Trophoblast cell (in vitro differentiated cells and primary cell): ENCODE measurements around the gene CYP3A5.
"Not testable (repeated sequence)": the region's sequence is repeated elsewhere in the genome, so short reads cannot be mapped to it uniquely, and the experiment has no call there.

ENCODE experiments used
- DNase-seq, 2 donors: peaks; one replicate each; pipeline ENCODE4 v3.0.0-alpha.2; 2016
- H2AFZ ChIP-seq: 2 replicates; pipeline ENCODE4 v1.6.1; 2013; ENCODE audit warnings: low read length, moderate library complexity, mild to moderate bottlenecking; ENCODE audit not compliant: insufficient read depth, poor library complexity
- H2AK5ac ChIP-seq: 2 replicates; pipeline ENCODE4 v1.6.1; 2013; ENCODE audit warnings: mild to moderate bottlenecking, low read length
- H2BK120ac ChIP-seq: 2 replicates; pipeline ENCODE4 v1.6.1; 2013; ENCODE audit warnings: low read length, mild to moderate bottlenecking, moderate library complexity; ENCODE audit not compliant: insufficient read depth, poor library complexity
- H2BK12ac ChIP-seq: 2 replicates; pipeline ENCODE4 v1.6.1; 2013; ENCODE audit warnings: mild to moderate bottlenecking, low read length, moderate library complexity
- H2BK5ac ChIP-seq: 2 replicates; pipeline ENCODE4 v1.6.1; 2013; ENCODE audit warnings: low read length, low read depth, moderate library complexity, mild to moderate bottlenecking; ENCODE audit not compliant: poor library complexity
- H3K14ac ChIP-seq: 2 replicates; pipeline ENCODE4 v1.6.1; 2013; ENCODE audit warnings: mild to moderate bottlenecking, low read length
- H3K18ac ChIP-seq: 2 replicates; pipeline ENCODE4 v1.6.1; 2013; ENCODE audit warnings: mild to moderate bottlenecking, low read length
- H3K23ac ChIP-seq: 2 replicates; pipeline ENCODE4 v1.6.1; 2013; ENCODE audit warnings: low read length
- H3K27ac ChIP-seq: 2 replicates; pipeline ENCODE4 v1.5.1; 2013; ENCODE audit warnings: low read depth, mild to moderate bottlenecking, inconsistent platforms, low read length, moderate library complexity
- H3K27me3 ChIP-seq: 2 replicates; pipeline ENCODE4 v1.6.1; 2013; ENCODE audit warnings: inconsistent platforms, mild to moderate bottlenecking, low read length, moderate library complexity; ENCODE audit not compliant: insufficient read depth
- H3K36me3 ChIP-seq, 2 experiments: 1 replicate in 1 of 2; 2 replicates in 1 of 2; pipeline ENCODE4 v1.6.1; 2013; ENCODE audit warnings: low read length in 2 of 2, mild to moderate bottlenecking in 2 of 2, moderate library complexity in 1 of 2; ENCODE audit not compliant: insufficient read depth in 2 of 2, control insufficient read depth in 1 of 2
- H3K4ac ChIP-seq: 2 replicates; pipeline ENCODE4 v1.6.1; 2013; ENCODE audit warnings: low read depth, mild to moderate bottlenecking, low read length, moderate library complexity
- H3K4me1 ChIP-seq, 2 experiments: 1 replicate in 1 of 2; 2 replicates in 1 of 2; pipeline ENCODE4 v1.6.1; 2013; ENCODE audit warnings: low read length in 2 of 2, mild to moderate bottlenecking in 2 of 2, moderate library complexity in 1 of 2; ENCODE audit not compliant: insufficient read depth in 2 of 2, control insufficient read depth in 1 of 2
- H3K4me2 ChIP-seq: 2 replicates; pipeline ENCODE4 v1.6.1; 2013; ENCODE audit warnings: inconsistent platforms, mild to moderate bottlenecking, low read length, moderate library complexity
- H3K4me3 ChIP-seq: 2 replicates; pipeline ENCODE4 v1.5.1; 2013; ENCODE audit warnings: mild to moderate bottlenecking, low read depth, low read length, inconsistent platforms
- H3K79me1 ChIP-seq: one replicate; pipeline ENCODE4 v1.6.1; 2013; ENCODE audit warnings: low read length
- H3K79me2 ChIP-seq: 2 replicates; pipeline ENCODE4 v1.6.1; 2013; ENCODE audit warnings: low read length, mild to moderate bottlenecking; ENCODE audit not compliant: control insufficient read depth, insufficient read depth, poor library complexity
- H3K9ac ChIP-seq: 2 replicates; pipeline ENCODE4 v1.6.1; 2013; ENCODE audit warnings: mild to moderate bottlenecking, low read length
- H3K9me3 ChIP-seq: 2 replicates; pipeline ENCODE4 v1.6.1; 2013; ENCODE audit warnings: low read depth, mild to moderate bottlenecking, control low read depth, inconsistent platforms, low read length; ENCODE audit not compliant: insufficient read depth
- H4K12ac ChIP-seq: 2 replicates; pipeline ENCODE4 v1.6.1; 2013; ENCODE audit warnings: low read depth, mild to moderate bottlenecking, low read length, moderate library complexity
- H4K8ac ChIP-seq: 2 replicates; pipeline ENCODE4 v1.6.1; 2013; ENCODE audit warnings: low read depth, mild to moderate bottlenecking, low read length, moderate library complexity
- H4K91ac ChIP-seq: one replicate; pipeline ENCODE4 v1.6.1; 2013; ENCODE audit warnings: low read depth, mild to moderate bottlenecking, low read length, moderate library complexity
- WGBS: extraction: QIAGEN DNeasy Blood & Tissue Kit; methylation state at CpG from one replicate; pipeline ENCODE4 v1.1.7; 2013; ENCODE audit warnings: missing lambda C conversion rate; ENCODE audit not compliant: insufficient read length, insufficient coverage; ENCODE audit errors: extremely low coverage; 5-methylcytosine and 5-hydroxymethylcytosine counted together

CYP3A5 gene

GRCh38 chr7:99653754-99654153, 26.0 kb downstream of the CYP3A5 start:
- Histone ChIP-seq H3K4me3 (no peak overlapping the region), H3K36me3 (no peaks in the 10 kb centered on the region), H3K18ac (no peak overlapping the region), H3K23ac (no peak overlapping the region), H3K27ac (no peak overlapping the region), H2AFZ (no peak overlapping the region), H2BK5ac (no peak overlapping the region), H3K79me1 (no peaks in the 10 kb centered on the region), H4K12ac (no peak overlapping the region), H2BK120ac (no peak overlapping the region), H2AK5ac (no peak overlapping the region), H3K27me3 (no peaks in the 10 kb centered on the region), H3K79me2 (no peaks in the 10 kb centered on the region), H3K4me2 (no peak overlapping the region), H4K8ac (no peak overlapping the region), H3K4ac (no peak overlapping the region), H3K4me1 (peaks cover 0 to 3% of the 10 kb centered on the region in 2 experiments), H3K14ac (no peak overlapping the region), H2BK12ac (no peak overlapping the region), H3K9ac (no peak overlapping the region), H4K91ac (no peak overlapping the region), H3K9me3 (no peaks in the 10 kb centered on the region)
- DNase-seq: peak in 1 of 2 donors; percentile 6
- WGBS: no CpG with 5 or more reads among the region's 3 CpGs

- not testable (repeated sequence) for H3K9ac ChIP-seq, H4K12ac ChIP-seq, H2AK5ac ChIP-seq, H2BK12ac ChIP-seq, H3K79me2 ChIP-seq, H3K27ac ChIP-seq, H2BK5ac ChIP-seq, H3K23ac ChIP-seq, H3K4ac ChIP-seq, H3K36me3 ChIP-seq, H2AFZ ChIP-seq, H3K27me3 ChIP-seq, H3K4me1 ChIP-seq, H3K14ac ChIP-seq, H4K91ac ChIP-seq, H3K9me3 ChIP-seq, H3K4me2 ChIP-seq, H4K8ac ChIP-seq, H3K18ac ChIP-seq, H3K4me3 ChIP-seq, DNase-seq, H2BK120ac ChIP-seq, H3K79me1 ChIP-seq
- no CpG with 5 or more reads among the region's 4 CpGs for WGBS
Measured at GRCh38 chr7:99653269-99653668, 26.5 kb downstream of the CYP3A5 start.

GRCh38 chr7:99652671-99653070, 27.1 kb downstream of the CYP3A5 start:
- H2BK120ac ChIP-seq: no peak overlapping the region
- H4K12ac ChIP-seq: no peak overlapping the region
- no peak overlapping the region for H3K4me2 ChIP-seq
- H2AFZ ChIP-seq: no peak overlapping the region
- H3K79me1 ChIP-seq: no peaks in the 10 kb centered on the region
- no peak overlapping the region for H3K18ac ChIP-seq
- H3K4me3 ChIP-seq: no peak overlapping the region
- H3K36me3 ChIP-seq: no peaks in the 10 kb centered on the region
- H3K14ac ChIP-seq: no peak overlapping the region
- H3K9ac ChIP-seq: no peak overlapping the region
- no peak overlapping the region for H2AK5ac ChIP-seq
- H3K9me3 ChIP-seq: no peaks in the 10 kb centered on the region
- H3K27me3 ChIP-seq: no peaks in the 10 kb centered on the region
- H3K27ac ChIP-seq: no peak overlapping the region
- DNase-seq: no peak
- peaks cover 0 to 3% of the 10 kb centered on the region in 2 experiments for H3K4me1 ChIP-seq
- H4K8ac ChIP-seq: no peak overlapping the region
- no peaks in the 10 kb centered on the region for H3K79me2 ChIP-seq
- H4K91ac ChIP-seq: no peak overlapping the region
- no peak overlapping the region for H3K23ac ChIP-seq
- H3K4ac ChIP-seq: no peak overlapping the region
- H2BK12ac ChIP-seq: no peak overlapping the region
- WGBS: no CpG with 5 or more reads among the region's 2 CpGs
- no peak overlapping the region for H2BK5ac ChIP-seq

- Histone ChIP-seq H4K8ac (no peak overlapping the region), H3K9me3 (no peaks in the 10 kb centered on the region), H2AK5ac (no peak overlapping the region), H3K9ac (no peak overlapping the region), H3K14ac (no peak overlapping the region), H3K79me1 (no peaks in the 10 kb centered on the region), H2BK5ac (no peak overlapping the region), H3K79me2 (no peaks in the 10 kb centered on the region), H3K27me3 (no peaks in the 10 kb centered on the region), H3K23ac (no peak overlapping the region), H2BK120ac (no peak overlapping the region), H4K91ac (no peak overlapping the region), H3K18ac (no peak overlapping the region), H3K4me3 (no peak overlapping the region), H3K4me1 (peaks cover 0 to 3% of the 10 kb centered on the region in 2 experiments), H3K36me3 (no peaks in the 10 kb centered on the region), H2BK12ac (no peak overlapping the region), H3K4me2 (no peak overlapping the region), H2AFZ (no peak overlapping the region), H3K27ac (no peak overlapping the region), H4K12ac (no peak overlapping the region), H3K4ac (no peak overlapping the region)
- DNase-seq: no peak
- WGBS: no CpG with 5 or more reads among the region's 2 CpGs
Measured at GRCh38 chr7:99651290-99651689, 28.5 kb downstream of the CYP3A5 start.
